Measurements from ENCODE around the gene CHN2.

The CHN2 gene

GRCh38 chr7:29309041-29309854 lies 114.7 kb downstream of the CHN2 start:
- no peaks in the 10 kb centered on the region for H4K20me1 ChIP-seq (ENCODE audit: insufficient read depth)
- H3K27me3 ChIP-seq (ENCODE audit: insufficient read depth, low read depth): no peaks in the 10 kb centered on the region
- H3K4me2 ChIP-seq: no peak overlapping the region
- no peak overlapping the region for H3K27ac ChIP-seq
- H3K36me3 ChIP-seq (ENCODE audit: insufficient read depth): no peaks in the 10 kb centered on the region
- H3K4me1 ChIP-seq (ENCODE audit: low read depth, poor library complexity, severe bottlenecking): no peaks in the 10 kb centered on the region
- no peak overlapping the region for H3K4me3 ChIP-seq (IDR thresholded peaks at IDR 0.05; ENCODE audit: insufficient read depth, low read depth, low read length)
- no peaks in the 10 kb centered on the region for H3K79me2 ChIP-seq (ENCODE audit: insufficient read depth, low read depth)
- no peak overlapping the region for H3K9ac ChIP-seq
- H2AFZ ChIP-seq (ENCODE audit: low read depth): no peak overlapping the region
- no peak; the same call in 1 of the 2 replicates for TF ChIP-seq CTCF (conservative IDR thresholded peaks at IDR 0.05; ENCODE audit: low read depth, low read length)

- Histone ChIP-seq H2AFZ (ENCODE audit: low read depth) (no peak overlapping the region), H3K27ac (no peak overlapping the region), H4K20me1 (ENCODE audit: insufficient read depth) (no peaks in the 10 kb centered on the region), H3K9ac (no peak overlapping the region), H3K4me3 (IDR thresholded peaks at IDR 0.05; ENCODE audit: insufficient read depth, low read depth, low read length) (no peak overlapping the region), H3K27me3 (ENCODE audit: insufficient read depth, low read depth) (no peaks in the 10 kb centered on the region), H3K4me2 (no peak overlapping the region), H3K4me1 (ENCODE audit: low read depth, poor library complexity, severe bottlenecking) (no peaks in the 10 kb centered on the region), H3K79me2 (ENCODE audit: insufficient read depth, low read depth) (no peaks in the 10 kb centered on the region), H3K36me3 (ENCODE audit: insufficient read depth) (no peaks in the 10 kb centered on the region)
- TF ChIP-seq CTCF (conservative IDR thresholded peaks at IDR 0.05; ENCODE audit: low read depth, low read length): no peak
Measured at GRCh38 chr7:29310625-29311024, 116.0 kb downstream of the CHN2 start.

- Histone ChIP-seq H3K4me2 (no peak overlapping the region), H3K4me3 (IDR thresholded peaks at IDR 0.05; ENCODE audit: insufficient read depth, low read depth, low read length) (no peak overlapping the region), H2AFZ (ENCODE audit: low read depth) (no peak overlapping the region), H3K4me1 (ENCODE audit: low read depth, poor library complexity, severe bottlenecking) (no peaks in the 10 kb centered on the region), H3K27me3 (ENCODE audit: insufficient read depth, low read depth) (no peaks in the 10 kb centered on the region), H3K27ac (no peak overlapping the region), H3K36me3 (ENCODE audit: insufficient read depth) (no peaks in the 10 kb centered on the region), H4K20me1 (ENCODE audit: insufficient read depth) (no peaks in the 10 kb centered on the region), H3K9ac (no peak overlapping the region), H3K79me2 (ENCODE audit: insufficient read depth, low read depth) (no peaks in the 10 kb centered on the region)
- no peak for TF ChIP-seq CTCF (conservative IDR thresholded peaks at IDR 0.05; ENCODE audit: low read depth, low read length)
Measured at GRCh38 chr7:29311314-29311713, 116.7 kb downstream of the CHN2 start.

- no peaks in the 10 kb centered on the region for H3K27me3 ChIP-seq (ENCODE audit: insufficient read depth, low read depth)
- H3K9ac ChIP-seq: no peak overlapping the region
- no peak overlapping the region for H3K27ac ChIP-seq
- no peak overlapping the region for H3K4me3 ChIP-seq (IDR thresholded peaks at IDR 0.05; ENCODE audit: insufficient read depth, low read depth, low read length)
- no peak for TF ChIP-seq CTCF (conservative IDR thresholded peaks at IDR 0.05; ENCODE audit: low read depth, low read length)
- no peaks in the 10 kb centered on the region for H4K20me1 ChIP-seq (ENCODE audit: insufficient read depth)
- no peaks in the 10 kb centered on the region for H3K36me3 ChIP-seq (ENCODE audit: insufficient read depth)
- no peak overlapping the region for H2AFZ ChIP-seq (ENCODE audit: low read depth)
- H3K4me2 ChIP-seq: no peak overlapping the region
- H3K79me2 ChIP-seq (ENCODE audit: insufficient read depth, low read depth): no peaks in the 10 kb centered on the region
- no peaks in the 10 kb centered on the region for H3K4me1 ChIP-seq (ENCODE audit: low read depth, poor library complexity, severe bottlenecking)
Measured at GRCh38 chr7:29314148-29314547, 119.6 kb downstream of the CHN2 start.

All from KMS-11 (cell line).